ENCODE measurements around the gene GPR132.

GPR132 gene

DNA sequence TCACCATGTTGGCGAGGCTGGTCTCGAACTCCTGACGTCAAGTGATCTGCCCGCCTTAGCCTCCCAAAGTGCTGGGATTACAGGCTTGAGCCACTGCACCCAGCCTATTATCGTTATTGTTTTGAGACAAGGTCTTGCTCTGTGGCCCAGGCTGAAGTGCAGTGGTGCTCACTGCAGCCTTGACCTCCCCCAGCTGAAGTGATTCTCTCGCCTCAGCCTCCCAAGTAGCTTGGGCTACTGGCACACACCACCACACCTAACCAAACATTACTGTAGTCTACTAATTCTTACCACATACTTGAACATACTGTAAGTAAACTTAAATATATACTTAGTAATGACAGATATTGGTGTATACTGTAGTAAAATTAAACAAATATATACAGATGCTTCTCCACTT, 39.8 kb downstream of the GPR132 start:
- no peak overlapping the region for H2AFZ ChIP-seq (ENCODE audit: low read length, unreplicated experiment)
- H3K27ac ChIP-seq (ENCODE audit: low read depth, low read length) = peak overlapping the region; percentile 99
- H3K4me3 ChIP-seq (ENCODE audit: low read depth, low read length) = no peak overlapping the region
- no peaks in the 10 kb centered on the region for H3K27me3 ChIP-seq (ENCODE audit: insufficient read depth, low read length)
- H3K4me1 ChIP-seq (ENCODE audit: control insufficient read depth, insufficient read depth, low read length, unreplicated experiment) = peaks cover 43% of the 10 kb centered on the region
- H3K79me2 ChIP-seq (ENCODE audit: control insufficient read depth, insufficient read depth, low read length, unreplicated experiment) = peaks cover 18% of the 10 kb centered on the region
- no peaks in the 10 kb centered on the region for H3K36me3 ChIP-seq (ENCODE audit: insufficient read depth, low read length)

GRCh38 chr14:105023791-105024480, 41.3 kb downstream of the GPR132 start:
- no peaks in the 10 kb centered on the region; the same call in 1 of the 2 replicates for H3K36me3 ChIP-seq (ENCODE audit: insufficient read depth, low read length)
- peaks cover 50% of the 10 kb centered on the region for H3K4me1 ChIP-seq (ENCODE audit: control insufficient read depth, insufficient read depth, low read length, unreplicated experiment)
- peak overlapping the region; percentile 9 for H2AFZ ChIP-seq (ENCODE audit: low read length, unreplicated experiment)
- peak overlapping the region; percentile 99 for H3K27ac ChIP-seq (ENCODE audit: low read depth, low read length)
- peaks cover 33% of the 10 kb centered on the region for H3K79me2 ChIP-seq (ENCODE audit: control insufficient read depth, insufficient read depth, low read length, unreplicated experiment)
- H3K4me3 ChIP-seq (ENCODE audit: low read depth, low read length) = peak overlapping the region; percentile 58
- H3K27me3 ChIP-seq (ENCODE audit: insufficient read depth, low read length) = no peaks in the 10 kb centered on the region

- H3K36me3 ChIP-seq (ENCODE audit: insufficient read depth, low read length) = no peaks in the 10 kb centered on the region; the same call in 1 of the 2 replicates
- no peak overlapping the region for H2AFZ ChIP-seq (ENCODE audit: low read length, unreplicated experiment)
- H3K4me1 ChIP-seq (ENCODE audit: control insufficient read depth, insufficient read depth, low read length, unreplicated experiment) = peaks cover 55% of the 10 kb centered on the region
- H3K27me3 ChIP-seq (ENCODE audit: insufficient read depth, low read length) = no peaks in the 10 kb centered on the region
- H3K27ac ChIP-seq (ENCODE audit: low read depth, low read length) = peak overlapping the region; percentile 99
- H3K4me3 ChIP-seq (ENCODE audit: low read depth, low read length) = peak overlapping the region; percentile 100
- H3K79me2 ChIP-seq (ENCODE audit: control insufficient read depth, insufficient read depth, low read length, unreplicated experiment) = peaks cover 41% of the 10 kb centered on the region
Observed at GRCh38 chr14:105023144-105023543, 42.1 kb downstream of the GPR132 start.

- no peaks in the 10 kb centered on the region for H3K27me3 ChIP-seq (ENCODE audit: insufficient read depth, low read length)
- H3K4me1 ChIP-seq (ENCODE audit: control insufficient read depth, insufficient read depth, low read length, unreplicated experiment) = peaks cover 57% of the 10 kb centered on the region
- peak overlapping the region; percentile 99 for H3K27ac ChIP-seq (ENCODE audit: low read depth, low read length)
- H2AFZ ChIP-seq (ENCODE audit: low read length, unreplicated experiment) = no peak overlapping the region
- peak overlapping the region; percentile 100 for H3K4me3 ChIP-seq (ENCODE audit: low read depth, low read length)
- H3K36me3 ChIP-seq (ENCODE audit: insufficient read depth, low read length) = no peaks in the 10 kb centered on the region; the same call in 1 of the 2 replicates
- H3K79me2 ChIP-seq (ENCODE audit: control insufficient read depth, insufficient read depth, low read length, unreplicated experiment) = peaks cover 50% of the 10 kb centered on the region
Observed at GRCh38 chr14:105022276-105022670, 43.0 kb downstream of the GPR132 start.

GRCh38 chr14:105021656-105022275, 43.5 kb downstream of the GPR132 start:
- peak overlapping the region; percentile 99 for H3K27ac ChIP-seq (ENCODE audit: low read depth, low read length)
- H2AFZ ChIP-seq (ENCODE audit: low read length, unreplicated experiment) = peak overlapping the region; percentile 87
- H3K4me3 ChIP-seq (ENCODE audit: low read depth, low read length) = peak overlapping the region; percentile 100
- peaks cover 60% of the 10 kb centered on the region for H3K4me1 ChIP-seq (ENCODE audit: control insufficient read depth, insufficient read depth, low read length, unreplicated experiment)
- no peaks in the 10 kb centered on the region; the same call in 1 of the 2 replicates for H3K36me3 ChIP-seq (ENCODE audit: insufficient read depth, low read length)
- no peaks in the 10 kb centered on the region for H3K27me3 ChIP-seq (ENCODE audit: insufficient read depth, low read length)
- peaks cover 55% of the 10 kb centered on the region for H3K79me2 ChIP-seq (ENCODE audit: control insufficient read depth, insufficient read depth, low read length, unreplicated experiment)

DNA sequence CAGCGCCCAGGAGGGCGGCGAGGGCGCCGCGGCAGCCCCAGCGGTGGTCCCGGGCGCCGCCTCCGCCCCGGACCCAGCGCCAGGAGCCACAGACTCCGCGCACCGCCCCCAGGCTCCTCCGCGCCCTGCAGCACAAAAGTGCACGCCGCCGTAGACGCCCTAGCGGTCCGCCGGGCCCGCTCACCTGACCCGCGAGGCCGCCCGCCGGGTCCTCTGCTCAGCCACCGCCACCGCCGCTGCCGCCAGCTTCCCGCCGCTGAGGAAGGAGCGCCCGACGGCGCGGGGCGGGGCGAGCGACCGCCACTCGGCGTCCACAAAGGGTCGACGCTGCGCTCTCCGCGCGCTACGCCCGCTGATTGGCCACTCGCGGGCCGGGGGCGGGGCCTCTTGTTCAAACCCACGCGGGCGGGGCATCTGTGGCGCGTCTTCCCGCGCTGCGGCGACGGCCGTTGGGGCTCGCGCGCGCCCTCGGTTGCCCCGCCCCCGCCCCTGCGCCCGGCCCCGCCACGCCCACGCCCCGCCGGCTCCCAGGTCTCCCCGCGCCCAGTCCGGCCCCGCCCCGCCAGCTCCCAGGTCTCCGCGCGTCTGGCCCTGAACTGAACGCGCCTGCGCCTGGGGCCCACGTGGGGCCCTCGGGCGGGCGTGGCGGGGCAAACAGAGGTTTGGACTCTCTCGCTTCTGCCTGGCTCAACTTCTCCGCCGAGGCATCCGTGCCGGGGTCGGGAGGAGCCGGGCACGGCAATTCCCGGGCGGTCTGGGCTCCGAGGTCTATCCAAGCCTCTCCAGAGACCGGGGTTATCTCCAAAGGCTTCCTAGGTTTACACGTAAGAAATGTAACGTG, 44.2 kb downstream of the GPR132 start, which contains the start of gene CDCA4:
Gene CDCA4, minus strand, starts transcription at position 269 of the 841 bp plus-strand sequence. CDS start 9,154 bp downstream, outside the sequence.
- Histone ChIP-seq H3K36me3 (ENCODE audit: insufficient read depth, low read length) (no peaks in the 10 kb centered on the region; the same call in 1 of the 2 replicates), H3K4me3 (ENCODE audit: low read depth, low read length) (peak within 1 kb of the TSS; percentile 100), H2AFZ (ENCODE audit: low read length, unreplicated experiment) (peak within 1 kb of the TSS; percentile 87), H3K27me3 (ENCODE audit: insufficient read depth, low read length) (no peaks in the 10 kb centered on the region), H3K27ac (ENCODE audit: low read depth, low read length) (peak within 1 kb of the TSS; percentile 99), H3K79me2 (ENCODE audit: control insufficient read depth, insufficient read depth, low read length, unreplicated experiment) (peaks cover 62% of the 10 kb centered on the region), H3K4me1 (ENCODE audit: control insufficient read depth, insufficient read depth, low read length, unreplicated experiment) (peaks cover 59% of the 10 kb centered on the region)

GRCh38 chr14:105019861-105020814, 45.1 kb downstream of the GPR132 start:
- Histone ChIP-seq H3K27me3 (ENCODE audit: insufficient read depth, low read length) (no peaks in the 10 kb centered on the region), H3K36me3 (ENCODE audit: insufficient read depth, low read length) (no peaks in the 10 kb centered on the region; the same call in 1 of the 2 replicates), H3K27ac (ENCODE audit: low read depth, low read length) (peak overlapping the region; percentile 63), H3K79me2 (ENCODE audit: control insufficient read depth, insufficient read depth, low read length, unreplicated experiment) (peaks cover 71% of the 10 kb centered on the region), H3K4me3 (ENCODE audit: low read depth, low read length) (peak overlapping the region; percentile 99), H3K4me1 (ENCODE audit: control insufficient read depth, insufficient read depth, low read length, unreplicated experiment) (peaks cover 53% of the 10 kb centered on the region), H2AFZ (ENCODE audit: low read length, unreplicated experiment) (no peak overlapping the region)

DNA sequence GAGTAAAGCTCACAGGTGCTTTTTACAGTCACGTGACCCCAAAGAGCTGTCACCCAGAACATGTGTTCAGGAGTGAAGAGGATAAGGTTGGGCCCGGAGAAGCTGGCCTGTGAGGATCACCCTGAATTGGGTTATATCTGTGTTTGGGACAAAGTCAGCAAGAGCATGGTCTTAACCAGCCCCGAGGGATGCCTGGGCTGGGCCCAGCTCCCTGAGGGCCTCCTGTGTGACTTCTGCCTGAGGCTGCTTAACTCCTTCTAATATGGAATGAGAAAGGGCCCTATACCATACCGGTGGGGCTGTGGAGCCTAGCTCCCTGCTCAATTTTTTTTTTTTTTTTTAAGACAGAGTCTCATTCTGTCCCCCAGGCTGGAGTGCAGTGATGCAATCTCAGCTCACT, 46.8 kb downstream of the GPR132 start:
- no peak overlapping the region for H2AFZ ChIP-seq (ENCODE audit: low read length, unreplicated experiment)
- peak overlapping the region; percentile 99; the same call in 1 of the 2 replicates for H3K4me3 ChIP-seq (ENCODE audit: low read depth, low read length)
- peaks cover 57% of the 10 kb centered on the region for H3K4me1 ChIP-seq (ENCODE audit: control insufficient read depth, insufficient read depth, low read length, unreplicated experiment)
- no peaks in the 10 kb centered on the region for H3K27me3 ChIP-seq (ENCODE audit: insufficient read depth, low read length)
- peaks cover 88% of the 10 kb centered on the region for H3K79me2 ChIP-seq (ENCODE audit: control insufficient read depth, insufficient read depth, low read length, unreplicated experiment)
- H3K27ac ChIP-seq (ENCODE audit: low read depth, low read length) = no peak overlapping the region
- no peaks in the 10 kb centered on the region; the same call in 1 of the 2 replicates for H3K36me3 ChIP-seq (ENCODE audit: insufficient read depth, low read length)

DNA sequence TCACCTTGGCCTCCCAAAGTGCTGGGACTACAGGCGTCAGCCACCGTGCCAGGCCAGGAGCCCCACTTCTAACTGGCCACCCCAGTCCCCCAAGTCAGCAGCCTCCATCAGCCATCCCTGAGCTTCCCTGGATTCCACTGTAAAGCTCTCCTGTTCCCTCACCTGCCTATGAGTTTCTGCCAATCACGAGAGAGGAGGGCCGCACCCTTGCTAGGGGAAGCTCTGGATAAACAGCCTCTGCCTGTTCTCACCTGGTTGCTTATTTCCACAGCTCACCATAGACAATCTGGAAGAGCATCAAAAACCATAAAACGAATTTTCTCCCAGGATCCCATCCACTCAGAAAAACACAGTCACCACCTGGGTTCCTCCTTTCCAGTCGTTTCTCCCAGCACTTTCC, 49.3 kb downstream of the GPR132 start:
- H3K79me2 ChIP-seq (ENCODE audit: control insufficient read depth, insufficient read depth, low read length, unreplicated experiment) = peaks cover 100% of the 10 kb centered on the region
- H3K36me3 ChIP-seq (ENCODE audit: insufficient read depth, low read length) = peaks cover under 1% of the 10 kb centered on the region; the same call in 1 of the 2 replicates
- H3K27me3 ChIP-seq (ENCODE audit: insufficient read depth, low read length) = no peaks in the 10 kb centered on the region
- no peak overlapping the region for H3K4me3 ChIP-seq (ENCODE audit: low read depth, low read length)
- H3K27ac ChIP-seq (ENCODE audit: low read depth, low read length) = no peak overlapping the region
- peaks cover 45% of the 10 kb centered on the region for H3K4me1 ChIP-seq (ENCODE audit: control insufficient read depth, insufficient read depth, low read length, unreplicated experiment)
- H2AFZ ChIP-seq (ENCODE audit: low read length, unreplicated experiment) = no peak overlapping the region

Measured in ACC112 (cell line).